ENCODE data around the gene ZBTB3. TPM values are rescaled to one million over a fixed set of nuclear protein-coding genes. Genes with fewer than 3 reads are reported as not detected.

ZBTB3 gene
- total RNA-seq, 1 experiment from 2014 or later = 82.3 TPM

DNA sequence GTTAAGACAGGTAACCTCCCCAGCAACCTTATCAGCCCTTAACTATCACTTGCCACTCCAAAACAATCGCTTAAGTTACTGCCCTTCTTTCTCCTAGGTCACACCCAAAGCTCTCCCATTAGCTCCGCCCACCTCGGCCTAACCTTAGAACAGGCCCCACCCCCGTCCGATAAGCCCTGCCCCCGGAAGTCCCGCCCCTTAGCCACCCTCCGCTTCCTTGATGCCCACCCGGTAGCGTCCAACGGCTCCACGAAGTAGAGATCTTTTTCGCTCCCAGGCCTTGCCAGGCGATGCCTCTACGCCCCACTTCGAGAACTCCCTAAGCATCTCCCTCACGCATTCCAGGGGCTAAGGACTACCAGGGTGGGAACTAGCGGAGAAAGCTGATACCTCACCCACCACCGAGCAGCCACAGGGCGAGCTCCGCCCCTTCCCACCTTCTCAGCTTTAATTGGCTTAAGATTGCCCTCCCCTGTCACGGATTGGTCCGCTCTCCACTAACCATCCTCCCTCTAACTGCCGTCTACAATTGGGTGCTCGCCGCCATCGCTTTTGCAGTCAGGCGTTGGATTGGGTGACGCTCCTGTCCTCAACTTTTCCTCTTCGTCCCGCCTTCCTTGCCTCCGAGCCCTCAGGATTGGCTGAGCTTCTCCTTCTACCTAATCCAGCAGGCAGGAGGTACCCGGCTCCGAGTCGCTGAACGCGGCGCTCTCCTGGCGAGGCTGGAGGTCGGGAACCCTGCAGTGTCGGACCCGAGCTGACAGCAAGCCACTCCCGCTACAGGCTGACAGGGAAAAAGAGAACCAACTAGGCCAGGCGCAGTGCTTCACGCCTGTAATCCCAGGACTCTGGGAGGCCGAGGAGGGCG, at the start of gene ZBTB3 (continued):
- TF ChIP-seq, protein P1, sequence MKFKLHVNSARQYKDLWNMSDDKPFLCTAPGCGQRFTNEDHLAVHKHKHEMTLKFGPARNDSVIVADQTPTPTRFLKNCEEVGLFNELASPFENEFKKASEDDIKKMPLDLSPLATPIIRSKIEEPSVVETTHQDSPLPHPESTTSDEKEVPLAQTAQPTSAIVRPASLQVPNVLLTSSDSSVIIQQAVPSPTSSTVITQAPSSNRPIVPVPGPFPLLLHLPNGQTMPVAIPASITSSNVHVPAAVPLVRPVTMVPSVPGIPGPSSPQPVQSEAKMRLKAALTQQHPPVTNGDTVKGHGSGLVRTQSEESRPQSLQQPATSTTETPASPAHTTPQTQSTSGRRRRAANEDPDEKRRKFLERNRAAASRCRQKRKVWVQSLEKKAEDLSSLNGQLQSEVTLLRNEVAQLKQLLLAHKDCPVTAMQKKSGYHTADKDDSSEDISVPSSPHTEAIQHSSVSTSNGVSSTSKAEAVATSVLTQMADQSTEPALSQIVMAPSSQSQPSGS (CRISPR knock-in tag; IDR thresholded peaks at IDR 0.05; ENCODE audit: borderline replicate concordance, low read depth) = no peak
- TF ChIP-seq ZNF121 (CRISPR knock-in tag; IDR thresholded peaks at IDR 0.05) (no peak), NFATC4 (CRISPR knock-in tag; IDR thresholded peaks at IDR 0.05) (no peak), NFE2L1 (CRISPR knock-in tag; IDR thresholded peaks at IDR 0.05) (no peak), AFF4 (CRISPR knock-in tag; IDR thresholded peaks at IDR 0.05; ENCODE audit: borderline replicate concordance) (no peak; the same call in 1 of the 2 replicates), HMGA2 (CRISPR knock-in tag; IDR thresholded peaks at IDR 0.05) (no peak), ETV6 (CRISPR knock-in tag; IDR thresholded peaks at IDR 0.05) (peak; percentile 12; the same call in 1 of the 2 replicates), TEAD4 (CRISPR knock-in tag; IDR thresholded peaks at IDR 0.05) (no peak), MYBL2 (CRISPR knock-in tag; IDR thresholded peaks at IDR 0.05) (no peak), FOXK1 (CRISPR knock-in tag; IDR thresholded peaks at IDR 0.05) (no peak; the same call in none of the 2 replicates), RORB (CRISPR knock-in tag; IDR thresholded peaks at IDR 0.05) (no peak), CDX4 (CRISPR knock-in tag; IDR thresholded peaks at IDR 0.05; ENCODE audit: borderline replicate concordance) (no peak), CREM (CRISPR knock-in tag; IDR thresholded peaks at IDR 0.05) (0 out of 2 replicates have a peak, but pooled peaks have one; percentile 21), ZNF281 (CRISPR knock-in tag; IDR thresholded peaks at IDR 0.05) (0 out of 2 replicates have a peak, but pooled peaks have one; percentile 55), MAX (CRISPR knock-in tag; IDR thresholded peaks at IDR 0.05) (peak; percentile 68; the same call in 1 of the 2 replicates), TP53 (CRISPR knock-in tag; IDR thresholded peaks at IDR 0.05) (no peak), STAT6 (CRISPR knock-in tag; conservative IDR thresholded peaks at IDR 0.05; ENCODE audit: low read depth) (no peak), ZMAT4 (CRISPR knock-in tag; IDR thresholded peaks at IDR 0.05) (peak; percentile 92), ZNF263 (CRISPR knock-in tag; IDR thresholded peaks at IDR 0.05; ENCODE audit: low read depth) (no peak), ESRRA (CRISPR knock-in tag; IDR thresholded peaks at IDR 0.05; ENCODE audit: borderline replicate concordance) (no peak), NFYB (CRISPR knock-in tag; conservative IDR thresholded peaks at IDR 0.05; ENCODE audit: low read depth) (peak; percentile 95)
- TF ChIP-seq, protein P2, sequence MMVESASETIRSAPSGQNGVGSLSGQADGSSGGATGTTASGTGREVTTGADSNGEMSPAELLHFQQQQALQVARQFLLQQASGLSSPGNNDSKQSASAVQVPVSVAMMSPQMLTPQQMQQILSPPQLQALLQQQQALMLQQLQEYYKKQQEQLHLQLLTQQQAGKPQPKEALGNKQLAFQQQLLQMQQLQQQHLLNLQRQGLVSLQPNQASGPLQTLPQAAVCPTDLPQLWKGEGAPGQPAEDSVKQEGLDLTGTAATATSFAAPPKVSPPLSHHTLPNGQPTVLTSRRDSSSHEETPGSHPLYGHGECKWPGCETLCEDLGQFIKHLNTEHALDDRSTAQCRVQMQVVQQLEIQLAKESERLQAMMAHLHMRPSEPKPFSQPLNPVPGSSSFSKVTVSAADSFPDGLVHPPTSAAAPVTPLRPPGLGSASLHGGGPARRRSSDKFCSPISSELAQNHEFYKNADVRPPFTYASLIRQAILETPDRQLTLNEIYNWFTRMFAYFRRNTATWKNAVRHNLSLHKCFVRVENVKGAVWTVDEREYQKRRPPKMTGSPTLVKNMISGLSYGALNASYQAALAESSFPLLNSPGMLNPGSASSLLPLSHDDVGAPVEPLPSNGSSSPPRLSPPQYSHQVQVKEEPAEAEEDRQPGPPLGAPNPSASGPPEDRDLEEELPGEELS (CRISPR knock-in tag; IDR thresholded peaks at IDR 0.05) = no peak
- TF ChIP-seq, protein P3, sequence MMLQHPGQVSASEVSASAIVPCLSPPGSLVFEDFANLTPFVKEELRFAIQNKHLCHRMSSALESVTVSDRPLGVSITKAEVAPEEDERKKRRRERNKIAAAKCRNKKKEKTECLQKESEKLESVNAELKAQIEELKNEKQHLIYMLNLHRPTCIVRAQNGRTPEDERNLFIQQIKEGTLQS (CRISPR knock-in tag; conservative IDR thresholded peaks at IDR 0.05) = no peak

Measured in WTC11 (cell line).